HCT116 (cell line): ENCODE data around the gene SMTNL1.

Experiments
- CEBPB ChIP-seq: IDR thresholded peaks from 2 replicates; pipeline ENCODE4 v1.6.1; 2012; ENCODE audit warnings: low read depth
- EGR1 ChIP-seq: IDR thresholded peaks from 2 replicates; pipeline ENCODE4 v1.6.1; 2012; ENCODE audit warnings: low read depth
- EZH2 ChIP-seq: fragments of 200-600 bp; sonication (generic); IDR thresholded peaks from 2 replicates; pipeline ENCODE4 v1.6.1; 2017; ENCODE audit warnings: antibody characterized with exemption, mixed run types
- EZH2phosphoT487 ChIP-seq: fragments of 200-600 bp; IDR thresholded peaks from 2 replicates; pipeline ENCODE4 v1.6.1; 2018; ENCODE audit warnings: antibody characterized with exemption, borderline replicate concordance
- JUND ChIP-seq: IDR thresholded peaks from 2 replicates; pipeline ENCODE4 v1.6.1; 2012
- POLR2A ChIP-seq: IDR thresholded peaks from 2 replicates; pipeline ENCODE4 v1.7.0; 2011; ENCODE audit warnings: borderline replicate concordance; ENCODE audit not compliant: insufficient read depth, insufficient read length; ENCODE audit errors: extremely low read depth
- POLR2AphosphoS5 ChIP-seq: IDR thresholded peaks from 2 replicates; pipeline ENCODE4 v1.6.1; 2011; ENCODE audit warnings: mild to moderate bottlenecking, low read depth, low read length, moderate library complexity
- RAD21 ChIP-seq: IDR thresholded peaks from 2 replicates; pipeline ENCODE4 v1.6.1; 2012; ENCODE audit warnings: low read depth, mild to moderate bottlenecking
- SP1 ChIP-seq: IDR thresholded peaks from 2 replicates; pipeline ENCODE4 v1.6.1; 2012; ENCODE audit warnings: low read depth
- YY1 ChIP-seq: IDR thresholded peaks from 2 replicates; pipeline ENCODE4 v1.6.1; 2011; ENCODE audit warnings: low read length, low read depth, moderate library complexity, mild to moderate bottlenecking; ENCODE audit not compliant: insufficient replicate concordance; ENCODE audit errors: extremely low read depth
- ZNF274 ChIP-seq: fragments of 200-500 bp; sonication (Bioruptor generic); IDR thresholded peaks from 2 replicates; pipeline ENCODE4 v1.6.1; 2014; ENCODE audit warnings: mild to moderate bottlenecking, low read depth, low read length, inconsistent platforms
- TF ChIP-seq, protein P1 (sequence below), 3 experiments: fragments of 200-600 bp in 1 of 3; sonication (generic) in 1 of 3; IDR thresholded peaks in 2 of 3; conservative IDR thresholded peaks in 1 of 3; 2 replicates each; pipeline ENCODE4 v1.5.1; 2012 to 2017; ENCODE audit warnings: low read depth in 2 of 3, low read length in 2 of 3, antibody characterized with exemption in 1 of 3, borderline replicate concordance in 1 of 3, control low read depth in 1 of 3, mild to moderate bottlenecking in 1 of 3, mixed read lengths in 1 of 3, mixed run types in 1 of 3, moderate library complexity in 1 of 3; ENCODE audit not compliant: insufficient read depth in 1 of 3
- TF ChIP-seq, protein P2 (sequence below): IDR thresholded peaks from 2 replicates; pipeline ENCODE4 v1.6.1; 2011; ENCODE audit warnings: mild to moderate bottlenecking, low read length, moderate library complexity; ENCODE audit not compliant: insufficient replicate concordance; ENCODE audit errors: extremely low read depth
- TF ChIP-seq, protein P3 (sequence below): IDR thresholded peaks from 2 replicates; pipeline ENCODE4 v1.6.1; 2012; ENCODE audit warnings: low read depth

DNA sequence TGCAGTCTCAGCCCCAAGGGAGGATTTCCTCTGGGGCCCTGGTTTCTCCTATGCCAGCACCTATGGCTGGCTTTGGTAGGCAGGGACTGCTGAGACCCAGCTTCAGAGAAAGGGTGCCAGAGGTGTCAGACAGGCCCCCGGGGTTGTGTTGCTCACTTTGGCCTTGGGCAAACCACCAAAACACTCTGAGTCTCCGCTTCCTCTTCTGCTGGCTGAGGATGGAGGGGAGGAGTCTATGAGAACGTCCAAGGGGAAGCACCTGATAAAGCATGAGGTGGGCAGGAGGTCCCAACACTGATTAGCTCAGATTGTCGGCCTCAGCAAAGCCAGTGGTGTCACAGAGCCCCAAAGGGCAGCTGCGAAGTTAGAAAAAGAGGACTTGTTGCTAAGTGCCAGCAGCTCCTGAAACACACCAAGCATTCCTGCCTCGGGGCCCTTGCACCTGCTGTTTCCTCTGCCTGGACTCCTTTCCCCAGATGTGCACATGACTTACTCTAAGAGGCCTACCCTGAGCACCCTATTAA is 10.5 kb downstream of the SMTNL1 start:
- TF ChIP-seq POLR2AphosphoS5 (no peak), EGR1 (no peak), POLR2A (no peak), EZH2phosphoT487 (no peak), JUND (no peak), EZH2 (no peak), SP1 (no peak), RAD21 (no peak), ZNF274 (no peak), YY1 (no peak), CEBPB (no peak)
- TF ChIP-seq, protein P1, sequence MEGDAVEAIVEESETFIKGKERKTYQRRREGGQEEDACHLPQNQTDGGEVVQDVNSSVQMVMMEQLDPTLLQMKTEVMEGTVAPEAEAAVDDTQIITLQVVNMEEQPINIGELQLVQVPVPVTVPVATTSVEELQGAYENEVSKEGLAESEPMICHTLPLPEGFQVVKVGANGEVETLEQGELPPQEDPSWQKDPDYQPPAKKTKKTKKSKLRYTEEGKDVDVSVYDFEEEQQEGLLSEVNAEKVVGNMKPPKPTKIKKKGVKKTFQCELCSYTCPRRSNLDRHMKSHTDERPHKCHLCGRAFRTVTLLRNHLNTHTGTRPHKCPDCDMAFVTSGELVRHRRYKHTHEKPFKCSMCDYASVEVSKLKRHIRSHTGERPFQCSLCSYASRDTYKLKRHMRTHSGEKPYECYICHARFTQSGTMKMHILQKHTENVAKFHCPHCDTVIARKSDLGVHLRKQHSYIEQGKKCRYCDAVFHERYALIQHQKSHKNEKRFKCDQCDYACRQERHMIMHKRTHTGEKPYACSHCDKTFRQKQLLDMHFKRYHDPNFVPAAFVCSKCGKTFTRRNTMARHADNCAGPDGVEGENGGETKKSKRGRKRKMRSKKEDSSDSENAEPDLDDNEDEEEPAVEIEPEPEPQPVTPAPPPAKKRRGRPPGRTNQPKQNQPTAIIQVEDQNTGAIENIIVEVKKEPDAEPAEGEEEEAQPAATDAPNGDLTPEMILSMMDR (IDR thresholded peaks at IDR 0.05 in 2 of 3, conservative IDR thresholded peaks at IDR 0.05 in 1 of 3; ENCODE audit: borderline replicate concordance in 1 of 3, insufficient read depth in 1 of 3, low read depth in 2 of 3, low read length in 2 of 3) = no peak
- TF ChIP-seq, protein P2, sequence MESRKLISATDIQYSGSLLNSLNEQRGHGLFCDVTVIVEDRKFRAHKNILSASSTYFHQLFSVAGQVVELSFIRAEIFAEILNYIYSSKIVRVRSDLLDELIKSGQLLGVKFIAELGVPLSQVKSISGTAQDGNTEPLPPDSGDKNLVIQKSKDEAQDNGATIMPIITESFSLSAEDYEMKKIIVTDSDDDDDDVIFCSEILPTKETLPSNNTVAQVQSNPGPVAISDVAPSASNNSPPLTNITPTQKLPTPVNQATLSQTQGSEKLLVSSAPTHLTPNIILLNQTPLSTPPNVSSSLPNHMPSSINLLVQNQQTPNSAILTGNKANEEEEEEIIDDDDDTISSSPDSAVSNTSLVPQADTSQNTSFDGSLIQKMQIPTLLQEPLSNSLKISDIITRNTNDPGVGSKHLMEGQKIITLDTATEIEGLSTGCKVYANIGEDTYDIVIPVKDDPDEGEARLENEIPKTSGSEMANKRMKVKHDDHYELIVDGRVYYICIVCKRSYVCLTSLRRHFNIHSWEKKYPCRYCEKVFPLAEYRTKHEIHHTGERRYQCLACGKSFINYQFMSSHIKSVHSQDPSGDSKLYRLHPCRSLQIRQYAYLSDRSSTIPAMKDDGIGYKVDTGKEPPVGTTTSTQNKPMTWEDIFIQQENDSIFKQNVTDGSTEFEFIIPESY = no peak
- TF ChIP-seq, protein P3, sequence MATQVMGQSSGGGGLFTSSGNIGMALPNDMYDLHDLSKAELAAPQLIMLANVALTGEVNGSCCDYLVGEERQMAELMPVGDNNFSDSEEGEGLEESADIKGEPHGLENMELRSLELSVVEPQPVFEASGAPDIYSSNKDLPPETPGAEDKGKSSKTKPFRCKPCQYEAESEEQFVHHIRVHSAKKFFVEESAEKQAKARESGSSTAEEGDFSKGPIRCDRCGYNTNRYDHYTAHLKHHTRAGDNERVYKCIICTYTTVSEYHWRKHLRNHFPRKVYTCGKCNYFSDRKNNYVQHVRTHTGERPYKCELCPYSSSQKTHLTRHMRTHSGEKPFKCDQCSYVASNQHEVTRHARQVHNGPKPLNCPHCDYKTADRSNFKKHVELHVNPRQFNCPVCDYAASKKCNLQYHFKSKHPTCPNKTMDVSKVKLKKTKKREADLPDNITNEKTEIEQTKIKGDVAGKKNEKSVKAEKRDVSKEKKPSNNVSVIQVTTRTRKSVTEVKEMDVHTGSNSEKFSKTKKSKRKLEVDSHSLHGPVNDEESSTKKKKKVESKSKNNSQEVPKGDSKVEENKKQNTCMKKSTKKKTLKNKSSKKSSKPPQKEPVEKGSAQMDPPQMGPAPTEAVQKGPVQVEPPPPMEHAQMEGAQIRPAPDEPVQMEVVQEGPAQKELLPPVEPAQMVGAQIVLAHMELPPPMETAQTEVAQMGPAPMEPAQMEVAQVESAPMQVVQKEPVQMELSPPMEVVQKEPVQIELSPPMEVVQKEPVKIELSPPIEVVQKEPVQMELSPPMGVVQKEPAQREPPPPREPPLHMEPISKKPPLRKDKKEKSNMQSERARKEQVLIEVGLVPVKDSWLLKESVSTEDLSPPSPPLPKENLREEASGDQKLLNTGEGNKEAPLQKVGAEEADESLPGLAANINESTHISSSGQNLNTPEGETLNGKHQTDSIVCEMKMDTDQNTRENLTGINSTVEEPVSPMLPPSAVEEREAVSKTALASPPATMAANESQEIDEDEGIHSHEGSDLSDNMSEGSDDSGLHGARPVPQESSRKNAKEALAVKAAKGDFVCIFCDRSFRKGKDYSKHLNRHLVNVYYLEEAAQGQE = no peak
